D721Med (cell line): Measurements from ENCODE around the gene UGT1A6.
"Not testable (repeated sequence)": the region's sequence is repeated elsewhere in the genome, so short reads cannot be mapped to it uniquely, and the experiment has no call there.

Experiments
- DNase-seq: peaks from one replicate; pipeline ENCODE4 v3.0.0; 2011; ENCODE audit warnings: low spot score; ENCODE audit not compliant: insufficient read length
- FAIRE-seq: peaks from 2 replicates; lab custom pipeline; 2011; peaks lifted over from hg19 to GRCh38; lab: Jason Lieb, UNC
- CTCF ChIP-seq: IDR thresholded peaks from 2 replicates; pipeline ENCODE4 v1.5.1; 2012; ENCODE audit warnings: mild to moderate bottlenecking, control low read depth; ENCODE audit not compliant: insufficient read depth; ENCODE audit errors: missing control alignments

Gene UGT1A6

DNA sequence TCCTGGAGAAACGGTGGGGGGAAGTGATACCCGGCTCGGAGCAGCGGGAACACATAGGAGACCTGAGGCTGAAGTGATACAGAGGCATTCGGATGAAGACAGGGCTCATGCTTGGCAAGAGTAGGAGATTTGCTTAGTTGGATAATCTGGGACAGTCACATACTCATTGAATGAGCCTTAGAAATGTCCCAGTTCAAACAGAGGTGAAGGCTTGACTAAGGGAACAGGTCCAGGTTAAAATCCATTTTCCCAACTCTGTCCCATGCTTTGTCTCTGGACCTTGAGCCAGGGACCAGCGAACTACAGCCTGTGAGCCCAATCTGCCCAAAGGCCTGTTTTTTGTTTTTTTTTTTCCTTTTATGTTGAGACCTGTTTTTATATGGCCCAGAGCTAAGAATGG is 1.3 kb downstream of the UGT1A6 start:
- DNase-seq (no peak), FAIRE-seq (no peak)
- no peak for TF ChIP-seq CTCF

DNA sequence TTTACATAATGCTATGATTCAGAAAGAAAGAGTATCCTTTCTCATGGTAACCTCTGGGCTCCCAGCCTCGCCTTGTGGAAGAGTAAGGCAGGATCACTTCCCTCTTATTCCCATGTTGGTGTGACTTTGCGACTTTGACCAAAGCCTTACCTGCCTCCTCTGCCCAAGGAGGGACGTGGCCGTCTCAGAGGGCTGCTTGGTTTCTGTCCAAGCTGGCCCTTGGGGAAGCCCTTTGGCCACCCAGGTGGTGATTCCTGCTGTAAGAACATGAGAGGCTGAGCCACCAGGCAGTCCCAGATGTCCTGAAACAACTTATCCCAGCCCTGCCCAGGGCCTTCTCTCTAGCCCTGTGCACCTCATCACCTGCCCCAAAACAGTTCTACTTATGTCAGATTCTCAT is 6.0 kb downstream of the UGT1A6 start:
- no peak for TF ChIP-seq CTCF
- FAIRE-seq (no peak), DNase-seq (no peak)

DNA sequence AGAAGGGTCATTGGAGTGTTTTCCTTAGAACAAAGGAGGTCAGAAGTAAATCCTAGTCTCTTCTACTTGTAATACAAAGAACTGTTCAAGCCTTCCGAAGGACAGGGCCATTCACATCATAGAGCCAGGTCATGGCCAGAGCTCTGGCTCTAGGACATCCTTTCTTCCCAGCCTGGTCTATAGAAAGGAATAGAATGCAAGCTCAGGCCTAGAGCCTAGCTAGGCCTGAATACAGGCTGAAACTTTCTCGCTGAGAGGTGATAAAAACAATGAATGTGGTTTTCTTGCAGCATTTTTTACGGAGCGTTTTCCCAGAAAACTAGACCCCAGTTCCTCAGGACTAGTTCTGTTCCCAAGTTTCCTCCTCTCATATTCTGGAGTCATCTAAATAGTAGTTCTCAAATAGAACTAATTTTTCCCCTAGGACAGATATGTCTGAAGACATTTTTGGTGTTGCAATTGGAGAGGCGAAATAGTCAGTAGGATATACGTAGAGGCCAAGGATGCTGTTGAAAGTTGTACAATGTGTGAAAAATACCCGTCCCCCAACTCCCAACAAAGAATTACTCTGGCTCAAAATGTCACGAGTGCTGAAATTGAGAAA is 6.8 kb downstream of the UGT1A6 start:
- no peak for TF ChIP-seq CTCF

GRCh38 chr2:233700028-233700635 is 7.4 kb downstream of the UGT1A6 start:
- no peak for DNase-seq
- TF ChIP-seq CTCF, result no peak
- FAIRE-seq, result no peak

More for the DNA sequence above, 6.8 kb downstream of the UGT1A6 start:
- DNase-seq (no peak), FAIRE-seq (no peak)

DNA sequence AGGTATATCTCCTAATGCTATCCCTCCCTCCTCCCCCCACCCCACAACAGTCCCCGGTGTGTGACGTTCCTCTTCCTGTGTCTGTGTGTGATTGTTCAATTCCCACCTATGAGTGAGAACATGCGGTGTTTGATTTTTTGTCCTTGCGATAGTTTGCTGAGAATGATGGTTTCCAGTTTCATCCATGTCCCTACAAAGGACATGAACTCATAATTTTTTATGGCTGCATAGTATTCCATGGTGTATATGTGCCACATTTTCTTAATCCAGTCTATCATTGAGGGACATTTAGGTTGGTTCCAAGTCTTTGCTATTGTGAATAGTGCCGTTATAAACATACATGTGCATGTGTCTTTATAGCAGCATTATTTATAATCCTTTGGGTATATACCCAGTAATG is 8.2 kb downstream of the UGT1A6 start:
- DNase-seq, FAIRE-seq: not testable (repeated sequence)

- no peak for TF ChIP-seq CTCF
- DNase-seq (no peak), FAIRE-seq (no peak)
These were observed 9.5 kb downstream of the UGT1A6 start for GRCh38 chr2:233702238-233702637.

DNA sequence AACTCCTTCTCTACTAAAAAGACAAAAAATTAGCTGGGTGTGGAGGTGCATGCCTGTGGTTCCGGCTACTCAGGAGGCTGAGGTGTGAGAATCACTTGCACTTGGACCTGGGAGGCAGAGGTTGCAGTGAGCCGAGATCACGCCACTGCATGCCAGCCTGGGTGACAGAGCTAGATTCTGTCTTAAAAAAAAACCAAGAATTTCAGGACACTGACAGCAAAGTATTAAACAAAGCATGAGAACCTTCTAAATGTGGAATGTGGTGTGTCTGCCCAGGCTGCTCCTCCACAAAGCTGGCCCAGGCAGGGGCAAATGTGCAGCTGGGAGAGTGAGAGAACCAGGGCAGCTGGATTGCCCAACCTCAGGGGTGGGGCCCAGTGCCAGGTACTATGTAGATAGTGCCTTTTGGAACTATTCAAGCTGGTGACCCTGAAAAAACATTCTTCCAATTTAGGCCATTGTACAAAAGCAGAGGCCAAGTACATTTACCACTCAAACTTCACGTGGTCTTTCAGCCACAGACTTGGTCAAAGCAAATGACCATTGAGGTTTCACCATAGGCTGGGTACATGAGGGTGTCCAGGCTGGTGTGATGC is 13.3 kb downstream of the UGT1A6 start:
- FAIRE-seq (no peak), DNase-seq (no peak)
- TF ChIP-seq CTCF, result no peak
